LHCN-M2 (cell line): ENCODE data around the gene CENPH. TPM values are rescaled to one million over a fixed set of nuclear protein-coding genes. Genes with fewer than 3 reads are reported as not detected.
"Not testable (repeated sequence)": the region's sequence is repeated elsewhere in the genome, so short reads cannot be mapped to it uniquely, and the experiment has no call there.

Experiments
- DNase-seq: peaks from one replicate; pipeline ENCODE4 v3.0.0-alpha.2; 2012; ENCODE audit warnings: low read depth
- polyA plus RNA-seq: library from polyadenylated mRNA; unstranded; fragments of >200 nt; gene quantifications from one replicate; pipeline ENCODE4 v1.2.1, GENCODE V29; 2012; ENCODE audit warnings: missing spikeins
- total RNA-seq: library from RNA; depleted of rRNA; stranded (reverse); fragments of >200 nt; gene quantifications from 2 replicates; pipeline ENCODE4 v1.2.3, GENCODE V29; 2014; rRNA removed

CENPH gene
- total RNA-seq, result 58.3 and 67.9 TPM in 2 replicates
- polyA plus RNA-seq, result 15.1 TPM

- peak; percentile 90 for DNase-seq
Measured at GRCh38 chr5:69189162-69190086, at the start of gene CENPH. CENPH (plus strand) TSS chr5:69189583; CDS start chr5:69189635, 52 bp downstream.

DNA sequence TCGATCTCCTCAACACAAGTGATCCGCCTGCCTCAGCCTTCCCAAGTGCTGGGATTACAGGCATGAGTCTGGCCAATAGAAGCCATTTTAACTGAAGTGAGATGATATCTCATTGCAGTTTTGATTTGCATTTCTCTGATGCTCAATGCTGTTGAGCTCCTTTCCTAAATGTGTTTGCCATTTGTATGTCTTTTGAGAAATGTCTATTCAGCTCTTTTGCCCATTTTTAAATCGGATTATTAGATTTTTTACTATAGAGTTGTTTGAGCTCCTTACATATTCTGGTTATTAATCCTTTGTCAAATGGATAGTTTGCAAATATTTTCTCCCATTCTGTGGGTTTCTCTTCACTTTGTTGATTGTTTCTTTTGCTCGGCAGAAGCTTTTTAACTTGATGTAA is 49.1 kb upstream of the CENPH start:
- not testable (repeated sequence) for DNase-seq

DNA sequence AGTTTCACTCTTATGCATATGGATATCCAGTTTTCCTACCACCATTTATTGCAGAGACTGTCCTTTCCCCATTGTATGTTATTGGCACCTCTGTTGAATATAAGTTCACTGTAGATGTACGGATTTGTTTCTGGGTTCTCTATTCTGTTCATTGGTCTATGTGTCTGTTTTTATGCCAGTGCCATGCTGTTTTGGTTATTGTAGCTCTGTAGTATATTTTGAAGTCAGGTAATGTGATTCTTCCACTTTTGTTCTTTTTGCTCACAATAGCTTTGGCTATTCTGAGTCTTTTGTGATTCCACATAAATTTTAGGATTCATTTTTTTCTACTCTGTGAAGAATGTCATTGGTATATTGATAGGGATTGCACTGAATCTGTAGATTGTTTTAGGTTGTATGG is 48.6 kb upstream of the CENPH start:
- DNase-seq, result no peak

GRCh38 chr5:69148576-69148975 is 40.8 kb upstream of the CENPH start:
- DNase-seq, result not testable (repeated sequence)

GRCh38 chr5:69148981-69149675 is 40.3 kb upstream of the CENPH start:
- DNase-seq, result no peak

DNA sequence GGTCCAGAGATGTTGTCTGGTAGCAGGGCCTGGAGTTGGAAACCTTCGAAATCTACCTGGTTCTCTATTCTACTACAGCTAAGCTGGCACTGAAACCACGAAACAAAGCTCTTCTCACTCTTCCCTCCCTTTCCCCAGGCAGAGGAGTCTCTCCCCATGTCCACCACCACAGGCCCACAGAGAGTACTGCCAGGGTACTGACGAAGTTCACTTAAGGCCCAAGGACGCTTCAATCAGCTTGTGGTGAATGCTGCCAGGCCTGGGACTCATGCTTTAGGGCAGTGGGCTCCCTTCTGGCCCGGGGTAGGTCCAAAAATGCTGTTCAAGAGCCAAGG is 39.7 kb upstream of the CENPH start:
- no peak for DNase-seq

GRCh38 chr5:69152731-69153130 is 36.7 kb upstream of the CENPH start:
- DNase-seq, result no peak

- DNase-seq, result no peak
Measured at GRCh38 chr5:69156456-69156855, 32.9 kb upstream of the CENPH start.

DNA sequence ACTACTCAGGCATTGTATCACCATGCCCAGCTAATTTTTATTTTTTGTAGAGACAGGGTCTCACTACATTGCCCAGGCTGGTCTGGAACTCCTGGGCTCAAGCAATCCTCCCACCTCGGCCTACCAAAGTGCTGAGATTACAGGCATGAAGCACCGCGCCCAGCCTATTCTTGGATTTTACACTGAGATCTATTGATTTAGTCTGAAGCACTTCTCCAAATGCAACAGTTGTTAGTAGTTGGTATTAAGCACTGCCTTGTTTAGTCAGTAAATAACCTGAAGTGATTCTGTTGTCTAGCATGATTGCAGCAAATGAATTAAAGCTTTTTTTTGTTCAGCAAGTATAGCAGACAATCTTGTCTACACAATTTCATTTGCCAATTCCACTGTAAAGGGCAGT is 31.3 kb upstream of the CENPH start:
- no peak for DNase-seq

- no peak for DNase-seq
Measured at GRCh38 chr5:69160651-69161050, 28.7 kb upstream of the CENPH start.

GRCh38 chr5:69166686-69167492 is 22.5 kb upstream of the CENPH start, which contains the start of gene CCNB1:
CCNB1 (plus strand) TSS chr5:69167150; CDS start chr5:69167263, 113 bp downstream.
- peak; percentile 95 for DNase-seq

DNA sequence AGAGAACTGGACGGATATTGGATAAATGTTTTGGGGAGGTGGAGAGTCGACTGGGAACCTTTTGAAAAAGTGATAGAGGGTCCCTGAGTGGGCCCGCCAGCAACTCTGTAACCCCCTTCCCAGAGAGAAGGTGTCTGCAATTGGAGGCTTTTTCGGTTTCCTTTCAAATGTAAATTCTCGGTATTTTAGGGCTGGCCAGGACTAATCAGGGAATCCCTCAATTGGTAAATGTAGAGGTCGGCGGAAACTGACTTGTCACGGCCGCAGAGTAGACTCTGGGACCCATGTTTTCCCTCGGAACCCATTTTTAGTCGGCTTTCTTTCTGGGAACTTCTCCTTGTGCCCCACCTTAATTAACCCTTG is 21.9 kb upstream of the CENPH start:
- DNase-seq, result peak; percentile 13

- no peak for DNase-seq
Measured at GRCh38 chr5:69167929-69168328, 21.5 kb upstream of the CENPH start.

DNA sequence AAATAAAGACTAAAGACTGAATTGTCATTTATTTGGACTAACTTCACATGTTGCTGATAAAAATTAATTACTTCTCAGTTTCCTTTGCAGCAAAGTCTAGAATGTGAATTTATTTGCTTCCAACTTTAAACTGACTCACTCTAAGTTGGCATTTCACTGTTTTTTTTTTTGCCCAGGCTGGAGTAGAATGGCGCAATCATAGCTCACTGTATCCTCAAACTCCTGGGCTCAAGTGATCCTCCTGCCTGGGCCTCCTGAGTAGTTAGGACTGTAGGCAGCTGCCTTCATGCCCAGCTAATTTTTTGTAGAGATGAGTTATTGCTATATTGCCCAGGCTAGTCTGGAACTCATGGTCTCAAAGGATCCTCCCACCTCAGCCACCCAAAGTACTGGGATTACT is 18.9 kb upstream of the CENPH start:
- DNase-seq, result peak; percentile 21

DNA sequence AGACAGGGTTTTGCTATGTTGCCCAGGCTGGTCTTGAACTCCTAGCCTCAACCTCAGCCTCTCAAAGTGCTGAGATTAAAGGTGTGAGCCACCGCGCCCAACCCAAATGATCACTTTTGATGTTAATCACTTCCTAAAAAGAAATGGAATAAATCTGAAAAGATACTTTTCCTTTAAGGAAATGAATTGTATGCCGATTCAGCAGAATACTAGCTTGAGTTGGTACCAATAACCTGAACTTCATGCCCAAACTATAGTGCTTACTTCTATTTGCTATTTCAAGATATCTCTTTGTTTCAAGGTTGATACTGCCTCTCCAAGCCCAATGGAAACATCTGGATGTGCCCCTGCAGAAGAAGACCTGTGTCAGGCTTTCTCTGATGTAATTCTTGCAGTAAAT is 18.4 kb upstream of the CENPH start:
- no peak for DNase-seq

DNA sequence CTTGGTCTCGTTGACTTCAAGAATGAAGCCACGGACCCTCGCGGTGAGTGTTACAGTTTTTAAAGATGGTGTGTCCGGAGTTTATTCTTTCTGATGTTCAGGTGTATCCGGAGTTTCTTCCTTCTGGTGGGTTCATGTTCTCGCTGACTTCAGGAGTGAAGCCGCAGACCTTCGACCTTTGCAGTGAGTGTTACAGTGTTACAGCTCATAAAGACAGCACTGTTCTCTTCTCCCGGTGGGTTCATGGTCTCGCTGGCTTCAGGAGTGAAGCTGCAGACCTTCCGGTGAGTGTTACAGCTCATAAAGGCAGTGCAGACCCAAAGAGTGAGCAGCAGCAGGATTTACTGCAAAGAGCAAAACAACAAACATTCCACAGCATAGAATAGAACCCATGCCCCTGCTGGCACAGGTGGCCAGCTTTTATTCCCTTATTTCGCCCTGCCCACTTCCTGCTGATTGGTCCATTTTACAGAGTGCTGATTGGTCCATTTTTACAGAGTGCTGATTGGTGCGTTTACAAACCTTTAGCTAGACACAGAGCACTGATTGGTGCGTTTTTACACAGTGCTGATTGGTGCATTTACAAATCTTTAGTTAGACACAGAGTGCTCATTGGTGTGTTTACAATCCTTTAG is 7.6 kb upstream of the CENPH start:
- not testable (repeated sequence) for DNase-seq

- no peak for DNase-seq
Measured at GRCh38 chr5:69184621-69185020, 4.8 kb upstream of the CENPH start.

DNA sequence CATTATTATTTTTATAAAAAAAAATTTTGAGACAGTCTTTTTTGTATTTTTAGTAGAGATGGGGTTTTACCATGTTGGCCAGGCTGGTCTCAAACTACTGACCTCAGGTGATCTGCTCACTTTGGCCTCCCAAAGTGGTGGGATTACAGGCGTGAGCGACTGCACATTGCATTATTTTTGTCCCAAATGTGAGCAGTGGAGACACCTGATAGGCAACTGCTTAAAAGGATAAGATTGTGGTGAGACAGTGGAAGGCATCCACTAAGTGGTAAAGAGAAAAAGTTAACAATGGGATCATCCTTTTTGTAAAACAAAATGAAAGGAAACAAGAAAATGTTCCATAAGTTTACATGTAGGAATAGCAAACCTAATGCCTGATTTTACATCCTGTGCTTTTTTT is 2.0 kb upstream of the CENPH start:
- no peak for DNase-seq

- DNase-seq, result no peak
Measured at GRCh38 chr5:69188811-69189161, 597 bp upstream of the CENPH start.

- no peak for DNase-seq
Measured at GRCh38 chr5:69202497-69202896, 13.1 kb downstream of the CENPH start.

GRCh38 chr5:69206528-69207190 is 17.3 kb downstream of the CENPH start:
- DNase-seq, result no peak
